ENCODE measurements around the gene TRIM23. TPM values are rescaled to one million over a fixed set of nuclear protein-coding genes. Genes with fewer than 3 reads are reported as not detected.

TRIM23 gene
- total and polyA plus RNA-seq, 2 donors (not counting 1 experiment from before 2014, with no cell fraction given): 3.1 to 21.0 TPM

GRCh38 chr5:65668696-65669095 is 44.6 kb upstream of the TRIM23 start:
- CTCF ChIA-PET: no interaction called here
- no peak overlapping the region for H3K9ac ChIP-seq (ENCODE audit: low read length)
- no peaks in the 10 kb centered on the region for H3K79me2 ChIP-seq (ENCODE audit: control insufficient read depth, insufficient read depth, low read length)
- H3K9me3 ChIP-seq (ENCODE audit: control extremely low read depth in 1 of 3, control insufficient read depth in 2 of 3, insufficient read depth in 1 of 3, low read length in 2 of 3): no peaks in the 10 kb centered on the region
- H3K4me1 ChIP-seq (ENCODE audit: control insufficient read depth in 2 of 2, insufficient read depth in 2 of 2, low read length in 2 of 2): no peaks in the 10 kb centered on the region
- no peaks in the 10 kb centered on the region for H3K27me3 ChIP-seq (replicated peaks in 1 of 4; ENCODE audit: control extremely low read depth in 1 of 4, control insufficient read depth in 3 of 4, insufficient read depth in 4 of 4, low read length in 3 of 4)
- Mint-ChIP-seq H3K27ac (no peak overlapping the region), H3K4me3 (no peak overlapping the region), H3K4me1 (no peaks in the 10 kb centered on the region), H3K27me3 (no peaks in the 10 kb centered on the region), H3K9me3 (ENCODE audit: insufficient read depth) (no peaks in the 10 kb centered on the region)
- POLR2A ChIA-PET: no interaction called here
- no peak overlapping the region for H3K4me3 ChIP-seq (ENCODE audit: control extremely low read depth in 1 of 5, extremely low read depth in 1 of 5, insufficient read depth in 1 of 5, low read depth in 2 of 5, low read length in 4 of 5)
- H3K4me2 ChIP-seq (replicated peaks; ENCODE audit: low read depth, low read length, poor library complexity, severe bottlenecking): no peak overlapping the region
- no peaks in the 10 kb centered on the region for H4K20me1 ChIP-seq (ENCODE audit: control insufficient read depth, insufficient read depth, low read length, poor library complexity, severe bottlenecking)
- DNase-seq: no peak
- no peak for ATAC-seq (ENCODE audit: low read depth)
- no peak overlapping the region for H2AFZ ChIP-seq (ENCODE audit: insufficient read depth, low read depth, low read length, poor library complexity, severe bottlenecking)
- peaks cover 23 to 39% of the 10 kb centered on the region in 2 experiments for H3K36me3 ChIP-seq (replicated peaks in 1 of 2; ENCODE audit: control extremely low read depth in 1 of 2, control insufficient read depth in 1 of 2, extremely low read depth in 1 of 2, insufficient read depth in 2 of 2, low read length in 1 of 2)
- WGBS (ENCODE audit: insufficient coverage): no CpG with 5 or more reads among the region's 7 CpGs
- intact Hi-C loops (cut with micrococcal nuclease): no loop called here
- H3K27ac ChIP-seq (ENCODE audit: low read length in 2 of 2): no peak overlapping the region
- TF ChIP-seq CTCF (IDR thresholded peaks at IDR 0.05) (no peak), EZH2 (IDR thresholded peaks at IDR 0.05; ENCODE audit: borderline replicate concordance, insufficient read depth, low read depth, low read length, poor library complexity, severe bottlenecking) (no peak)

- no peak overlapping the region for H3K27ac Mint-ChIP-seq
Measured at GRCh38 chr5:65663804-65664521, 39.8 kb upstream of the TRIM23 start.

More at GRCh38 chr5:65663804-65664521, 39.8 kb upstream of the TRIM23 start:
- H3K27me3 ChIP-seq (replicated peaks in 1 of 4; ENCODE audit: control extremely low read depth in 1 of 4, control insufficient read depth in 3 of 4, insufficient read depth in 4 of 4, low read length in 3 of 4): no peaks in the 10 kb centered on the region
- Mint-ChIP-seq H3K4me3 (no peak overlapping the region), H3K9me3 (ENCODE audit: insufficient read depth) (no peaks in the 10 kb centered on the region), H3K4me1 (no peaks in the 10 kb centered on the region), H3K27me3 (no peaks in the 10 kb centered on the region)
- TF ChIP-seq CTCF (IDR thresholded peaks at IDR 0.05): no peak
- TF ChIP-seq EZH2 (IDR thresholded peaks at IDR 0.05; ENCODE audit: borderline replicate concordance, insufficient read depth, low read depth, low read length, poor library complexity, severe bottlenecking): no peak
- CTCF ChIA-PET: no interaction called here
- H3K9me3 ChIP-seq (ENCODE audit: control extremely low read depth in 1 of 3, control insufficient read depth in 2 of 3, insufficient read depth in 1 of 3, low read length in 2 of 3): no peaks in the 10 kb centered on the region
- H3K9ac ChIP-seq (ENCODE audit: low read length): no peak overlapping the region
- no peak overlapping the region for H2AFZ ChIP-seq (ENCODE audit: insufficient read depth, low read depth, low read length, poor library complexity, severe bottlenecking)
- intact Hi-C loops (cut with micrococcal nuclease): no loop called here
- no CpG with 5 or more reads among the region's 1 CpG for WGBS (ENCODE audit: insufficient coverage)
- no peak overlapping the region for H3K4me3 ChIP-seq (ENCODE audit: control extremely low read depth in 1 of 5, extremely low read depth in 1 of 5, insufficient read depth in 1 of 5, low read depth in 2 of 5, low read length in 4 of 5)
- POLR2A ChIA-PET: no interaction called here
- peaks cover 15 to 26% of the 10 kb centered on the region in 2 experiments for H3K36me3 ChIP-seq (replicated peaks in 1 of 2; ENCODE audit: control extremely low read depth in 1 of 2, control insufficient read depth in 1 of 2, extremely low read depth in 1 of 2, insufficient read depth in 2 of 2, low read length in 1 of 2)
- H3K4me1 ChIP-seq (ENCODE audit: control insufficient read depth in 2 of 2, insufficient read depth in 2 of 2, low read length in 2 of 2): no peaks in the 10 kb centered on the region
- H3K4me2 ChIP-seq (replicated peaks; ENCODE audit: low read depth, low read length, poor library complexity, severe bottlenecking): no peak overlapping the region
- no peaks in the 10 kb centered on the region for H4K20me1 ChIP-seq (ENCODE audit: control insufficient read depth, insufficient read depth, low read length, poor library complexity, severe bottlenecking)
- no peak for ATAC-seq (ENCODE audit: low read depth)
- H3K27ac ChIP-seq (ENCODE audit: low read length in 2 of 2): no peak overlapping the region
- H3K79me2 ChIP-seq (ENCODE audit: control insufficient read depth, insufficient read depth, low read length): no peaks in the 10 kb centered on the region
- DNase-seq: no peak

All from B cell (primary cell).